HG03103 (cell line): ENCODE data around the gene GNAZ.
"Not testable (repeated sequence)": the region's sequence is repeated elsewhere in the genome, so short reads cannot be mapped to it uniquely, and the experiment has no call there.

Experiments
- ATAC-seq: cut with Tn5 transposase; IDR thresholded peaks from one replicate; pipeline ENCODE4 v1.9.1; 2021; ENCODE audit warnings: low read depth; ENCODE audit not compliant: unreplicated experiment

The GNAZ gene

DNA sequence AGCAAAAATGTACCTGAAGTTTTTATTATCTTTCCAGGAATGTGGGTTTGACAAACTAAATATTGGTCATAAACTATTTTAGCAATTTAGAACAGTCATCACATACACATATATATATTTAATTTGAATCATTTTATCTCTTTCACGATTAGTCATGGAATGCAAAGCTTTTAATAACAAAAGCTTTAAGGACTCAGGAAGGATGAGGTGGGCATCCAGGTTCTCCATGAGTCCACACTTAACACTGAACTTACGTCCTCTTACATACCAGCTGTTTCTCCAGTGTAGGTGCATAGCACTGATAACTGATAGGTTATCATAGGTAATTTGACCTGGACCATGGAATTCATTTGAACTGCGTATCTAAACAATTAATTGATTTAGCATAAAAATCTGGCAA is 28.1 kb upstream of the GNAZ start:
- ATAC-seq: no peak

DNA sequence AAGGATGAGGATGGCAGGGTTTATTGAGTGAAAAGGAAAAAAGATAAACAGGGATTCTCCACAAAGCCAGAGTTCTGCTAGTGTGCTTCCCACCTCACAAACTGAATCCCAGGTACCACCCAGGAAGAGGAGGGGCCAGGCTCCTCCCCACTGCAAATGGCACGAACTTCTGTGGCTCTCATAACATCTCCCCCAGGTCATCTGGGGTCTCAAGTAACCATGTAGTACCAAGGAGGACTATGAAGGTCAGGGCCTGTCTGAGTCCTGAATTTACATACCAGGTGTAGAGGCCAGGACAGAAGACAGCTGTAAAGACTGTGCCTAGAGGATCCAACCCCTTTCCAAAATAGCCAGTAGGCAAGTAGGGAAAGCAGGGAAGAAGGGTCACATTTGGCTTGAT is 25.7 kb upstream of the GNAZ start:
- ATAC-seq: no peak

DNA sequence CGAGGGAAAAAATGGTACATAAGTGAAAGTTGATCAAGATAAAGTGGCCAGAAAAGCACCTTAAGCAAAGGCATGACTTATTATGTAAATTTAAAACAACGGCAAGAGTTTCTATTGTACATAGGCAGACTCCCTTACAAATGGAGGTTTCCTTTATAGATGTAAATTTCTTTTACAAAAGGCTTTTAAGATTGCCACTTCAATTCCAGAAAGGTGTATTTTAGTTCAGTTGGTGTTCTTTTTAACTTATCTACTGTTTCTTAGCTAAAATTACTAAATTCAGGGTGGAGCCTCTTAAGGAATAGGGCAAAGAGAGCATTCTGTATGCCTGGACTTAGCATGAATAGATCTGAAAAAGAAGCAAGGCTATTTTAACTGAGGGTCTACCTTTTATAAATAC is 24.9 kb upstream of the GNAZ start:
- ATAC-seq: no peak

DNA sequence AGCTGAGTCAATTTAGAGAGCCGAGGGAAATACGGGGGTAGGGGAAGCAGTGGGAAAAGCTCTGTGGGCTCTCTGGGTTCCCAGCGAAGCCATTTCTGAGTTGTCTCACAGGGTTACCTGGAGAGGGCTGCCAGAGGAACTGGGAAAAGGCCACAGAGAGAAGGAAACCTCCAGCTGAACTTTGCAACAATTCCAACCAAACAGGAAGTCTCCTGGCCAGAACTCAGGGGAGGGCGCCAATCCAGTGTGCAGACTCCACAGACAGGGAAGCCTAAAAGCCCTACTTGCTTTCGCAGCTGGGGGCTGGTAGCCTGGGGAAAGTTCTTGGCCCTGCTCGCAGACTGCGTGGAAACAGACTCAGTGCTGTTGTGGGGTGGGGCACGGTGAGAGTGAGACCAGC is 23.1 kb upstream of the GNAZ start:
- no peak for ATAC-seq

DNA sequence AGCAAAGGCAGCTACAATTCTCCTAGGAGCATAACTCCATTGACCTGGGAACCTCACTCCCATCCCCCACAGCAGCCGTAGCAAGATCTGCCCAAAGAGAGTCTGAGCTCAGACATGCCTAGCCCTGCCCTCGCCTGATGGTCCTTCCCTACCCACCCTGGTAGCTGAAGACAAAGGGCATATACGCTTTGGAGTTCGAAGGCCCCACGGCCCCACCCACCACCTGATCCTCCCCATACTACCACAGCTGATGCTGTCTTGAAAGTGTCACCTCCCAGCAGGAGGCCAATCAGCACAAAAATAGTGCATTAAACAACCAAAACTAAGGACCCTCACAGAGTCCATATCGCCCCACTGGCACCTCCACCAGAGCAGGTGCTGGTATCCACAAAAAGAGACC is 22.6 kb upstream of the GNAZ start:
- no peak for ATAC-seq

DNA sequence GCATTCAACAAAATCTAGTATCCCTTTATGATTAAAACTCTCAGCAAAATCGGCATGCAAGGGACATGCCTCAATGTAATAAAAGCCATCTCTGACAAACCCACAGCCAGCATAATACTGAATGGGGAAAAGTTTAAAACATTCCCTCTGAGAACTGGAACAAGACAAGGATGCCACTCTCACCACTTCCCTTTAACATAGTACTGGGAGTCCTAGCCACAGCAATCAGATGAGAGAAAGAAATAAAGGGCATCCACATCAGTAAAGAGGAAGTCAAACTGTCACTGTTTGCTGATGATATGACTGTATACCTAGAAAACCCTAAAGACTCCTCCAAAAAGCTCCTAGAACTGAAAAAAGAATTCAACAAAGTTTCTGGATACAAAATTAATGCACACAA is 19.8 kb upstream of the GNAZ start:
- ATAC-seq: not testable (repeated sequence)

DNA sequence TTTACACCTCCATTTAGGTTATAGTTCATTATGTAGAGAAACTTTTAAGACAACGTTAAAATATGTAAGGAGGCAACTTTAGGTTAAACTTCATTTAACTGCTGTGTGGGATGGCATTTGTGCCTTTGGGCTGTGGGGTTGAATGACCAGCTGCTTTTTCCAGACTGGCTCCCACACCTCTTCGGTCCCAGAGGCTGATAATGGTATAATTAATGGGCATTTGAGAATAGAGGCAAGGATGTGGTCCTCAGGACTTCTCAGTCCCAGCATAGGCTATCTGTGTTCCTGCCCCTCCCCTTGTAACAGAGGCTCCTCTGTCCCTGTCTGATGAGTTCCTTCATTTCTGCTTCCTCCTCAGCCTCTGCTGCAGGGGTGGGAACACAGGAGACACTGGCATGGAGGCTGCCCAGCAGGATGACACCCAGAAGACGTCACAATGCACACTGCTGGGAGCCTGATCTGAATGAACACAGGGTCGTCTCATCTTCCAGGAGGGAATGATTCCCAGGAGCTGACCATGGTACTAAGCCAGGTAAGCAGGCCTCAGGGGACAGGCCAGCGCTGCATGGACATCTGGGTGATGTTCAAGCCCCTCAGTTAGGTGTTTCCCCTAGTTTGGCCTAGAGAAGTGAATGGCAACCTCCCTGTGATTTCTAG is 17.1 kb upstream of the GNAZ start:
- no peak for ATAC-seq

DNA sequence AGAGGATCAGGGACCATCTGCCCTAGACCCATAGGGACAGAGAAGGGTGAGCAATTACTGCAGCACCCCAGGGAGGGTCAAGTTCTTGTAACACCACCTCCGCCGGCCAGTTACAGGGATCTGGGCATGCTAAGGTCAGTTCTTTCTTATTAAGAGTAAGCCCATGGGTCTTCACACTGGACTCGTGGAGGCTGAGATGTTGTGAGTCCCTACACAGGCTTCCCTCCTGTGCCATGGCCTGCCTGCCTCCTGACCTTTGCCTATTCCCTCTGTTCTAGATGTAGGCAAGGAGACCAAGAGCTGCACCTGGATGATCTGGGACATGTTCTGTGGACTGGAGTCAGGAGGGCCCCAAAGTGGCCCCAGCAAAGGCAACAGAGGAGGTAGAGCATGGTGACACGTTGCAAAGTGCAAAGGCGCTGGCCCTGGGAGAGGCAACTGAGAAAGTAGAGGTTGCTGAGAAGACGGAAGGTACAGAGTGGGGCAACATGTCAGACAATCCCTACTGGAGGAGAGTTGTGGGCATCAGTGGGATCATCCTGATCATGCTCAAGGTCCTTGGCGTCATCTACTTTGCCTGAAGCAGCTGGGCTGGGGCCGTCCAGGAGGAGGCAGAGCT is 16.3 kb upstream of the GNAZ start:
- no peak for ATAC-seq

DNA sequence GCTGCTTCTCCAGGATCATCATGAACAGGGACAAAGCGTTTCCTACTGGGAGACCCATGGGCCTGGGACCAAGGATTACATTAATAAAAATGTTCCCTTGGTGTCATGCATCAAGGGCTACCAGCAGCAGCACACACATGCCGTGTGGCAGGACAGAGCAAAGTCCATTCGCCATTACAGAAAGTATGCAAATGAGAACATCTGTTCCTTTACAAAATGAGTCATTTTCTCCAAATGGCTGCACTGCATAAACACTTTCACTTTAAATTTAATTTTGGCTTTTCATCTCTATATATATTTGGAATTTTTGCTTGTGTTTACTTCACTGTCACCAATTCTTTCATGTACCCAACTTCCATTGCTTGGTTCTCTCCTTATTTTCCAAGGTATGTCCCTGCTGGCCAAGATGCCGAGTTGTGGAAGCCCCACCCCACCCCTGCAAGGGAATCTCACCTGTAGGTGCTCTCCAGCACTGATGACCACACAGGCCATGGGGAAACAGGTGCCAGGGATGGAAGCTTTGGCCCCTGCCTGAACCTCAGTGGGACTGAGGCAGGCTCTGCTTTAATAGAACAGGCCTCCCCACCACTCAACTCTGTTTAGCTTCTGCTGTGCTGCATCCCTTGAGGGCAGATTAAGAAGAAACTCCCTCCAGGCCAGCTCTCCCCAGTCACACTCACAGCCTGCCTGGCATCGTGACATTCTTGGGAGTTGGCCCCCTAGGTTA is 15.6 kb upstream of the GNAZ start:
- no peak for ATAC-seq

DNA sequence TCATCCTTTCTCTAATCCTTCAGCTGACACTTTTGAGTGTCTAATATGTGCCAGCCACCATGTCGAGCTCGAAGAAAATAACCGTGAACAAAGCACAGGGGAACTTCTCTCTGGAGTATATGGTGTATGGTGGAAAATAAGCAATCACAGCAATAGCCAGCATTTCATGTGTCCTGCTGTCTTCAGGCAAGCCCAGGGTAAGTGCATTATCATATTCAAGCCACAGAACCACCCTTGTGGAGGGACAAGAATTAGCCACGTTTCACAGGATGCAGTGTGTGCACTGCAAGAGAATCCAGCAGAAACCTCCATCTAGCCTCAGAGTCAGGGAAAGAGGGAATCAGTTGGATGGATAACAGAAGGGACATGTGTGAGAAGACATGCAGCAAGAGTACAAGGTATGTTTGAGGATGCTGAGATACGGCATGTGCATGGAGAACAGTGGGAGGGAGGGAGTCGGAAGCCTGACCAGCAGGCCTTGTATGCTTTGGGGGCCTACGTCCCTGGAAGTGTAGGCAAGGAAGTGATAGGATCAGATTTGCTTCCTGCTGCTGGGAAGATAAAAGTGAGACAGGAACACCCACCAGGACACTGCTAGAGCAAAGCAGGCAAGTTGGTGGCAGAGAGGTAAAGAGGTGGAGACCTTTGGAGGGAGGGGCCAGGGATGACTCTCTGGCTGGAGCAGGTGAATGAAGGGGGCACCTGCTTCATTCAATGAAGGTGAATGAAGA is 14.7 kb upstream of the GNAZ start:
- no peak for ATAC-seq

DNA sequence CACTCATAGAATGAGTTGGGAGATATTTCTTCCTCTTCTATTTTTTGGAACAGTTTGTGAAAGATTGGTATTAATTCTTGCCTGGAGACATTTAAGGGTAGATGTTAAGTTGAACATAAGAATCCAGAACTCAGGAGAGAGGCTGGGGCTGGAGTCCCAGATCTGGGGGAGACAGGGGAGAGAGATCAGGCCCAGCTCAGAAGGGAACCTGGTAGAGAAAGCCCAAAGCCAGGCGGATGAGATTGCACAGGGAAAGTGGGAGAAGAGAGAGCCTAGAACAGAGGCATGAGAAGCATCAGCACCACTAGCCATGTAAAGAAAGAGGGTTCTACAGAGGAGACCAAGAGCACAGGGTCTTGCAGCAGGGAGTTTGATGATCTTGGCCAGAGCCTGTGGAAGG is 13.0 kb upstream of the GNAZ start:
- no peak for ATAC-seq

DNA sequence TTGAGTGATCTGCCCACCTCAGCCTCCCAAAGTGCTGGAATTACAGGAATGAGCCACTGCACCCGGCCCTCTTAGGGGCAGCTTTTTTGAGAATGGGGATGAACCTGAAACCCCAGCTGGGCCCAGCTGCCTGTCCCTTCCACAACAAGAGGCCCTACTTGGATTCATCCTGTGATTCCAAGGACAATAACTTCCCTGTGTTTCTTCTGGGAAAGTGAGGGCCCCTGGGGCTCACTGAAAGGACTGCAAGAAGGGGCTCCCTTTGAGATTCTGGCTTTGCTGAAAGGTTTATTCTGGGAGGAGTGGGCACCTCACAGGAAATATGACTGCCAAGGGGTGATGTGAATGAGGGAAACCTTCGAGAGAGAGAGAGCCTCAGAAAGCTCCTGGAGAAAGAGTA is 12.3 kb upstream of the GNAZ start:
- no peak for ATAC-seq

DNA sequence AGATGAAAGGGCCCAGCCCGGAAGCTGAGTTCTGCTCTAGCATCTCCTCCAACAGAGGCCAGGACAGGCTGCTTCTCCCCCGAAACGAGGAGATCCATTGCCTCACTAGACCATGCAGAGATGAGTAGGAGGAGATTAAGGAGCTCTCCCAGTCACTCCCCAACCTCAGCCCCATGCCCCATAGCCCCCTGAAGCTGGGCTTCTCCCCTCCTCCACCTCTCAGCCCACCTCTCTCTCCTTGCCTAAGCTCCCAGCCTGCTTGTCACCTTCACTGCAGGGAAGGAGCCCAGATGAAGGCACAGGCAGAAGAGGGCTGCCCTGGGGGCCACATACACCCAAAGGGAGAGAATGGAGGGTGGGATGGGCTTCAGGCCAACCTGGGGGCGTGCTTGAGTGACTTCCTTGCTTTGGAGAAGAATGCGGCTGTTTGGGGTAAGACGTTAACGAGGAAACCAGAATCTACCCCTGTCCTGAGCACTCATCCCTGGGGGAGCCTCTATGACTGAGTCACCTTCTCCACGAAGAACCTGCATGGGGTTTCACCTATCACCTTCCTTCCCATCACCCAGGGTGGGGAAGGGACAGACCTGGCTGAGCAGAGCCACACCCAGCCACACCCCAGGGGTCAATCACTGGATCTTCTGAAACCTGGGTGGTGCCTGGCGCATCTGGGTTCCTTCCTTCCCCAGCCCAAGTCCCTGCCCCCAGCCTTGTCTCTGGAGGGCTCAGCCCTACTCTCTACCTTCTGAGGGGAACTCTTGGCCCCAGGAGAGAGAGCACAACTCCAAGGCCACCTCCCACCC is 11.6 kb upstream of the GNAZ start:
- no peak for ATAC-seq

DNA sequence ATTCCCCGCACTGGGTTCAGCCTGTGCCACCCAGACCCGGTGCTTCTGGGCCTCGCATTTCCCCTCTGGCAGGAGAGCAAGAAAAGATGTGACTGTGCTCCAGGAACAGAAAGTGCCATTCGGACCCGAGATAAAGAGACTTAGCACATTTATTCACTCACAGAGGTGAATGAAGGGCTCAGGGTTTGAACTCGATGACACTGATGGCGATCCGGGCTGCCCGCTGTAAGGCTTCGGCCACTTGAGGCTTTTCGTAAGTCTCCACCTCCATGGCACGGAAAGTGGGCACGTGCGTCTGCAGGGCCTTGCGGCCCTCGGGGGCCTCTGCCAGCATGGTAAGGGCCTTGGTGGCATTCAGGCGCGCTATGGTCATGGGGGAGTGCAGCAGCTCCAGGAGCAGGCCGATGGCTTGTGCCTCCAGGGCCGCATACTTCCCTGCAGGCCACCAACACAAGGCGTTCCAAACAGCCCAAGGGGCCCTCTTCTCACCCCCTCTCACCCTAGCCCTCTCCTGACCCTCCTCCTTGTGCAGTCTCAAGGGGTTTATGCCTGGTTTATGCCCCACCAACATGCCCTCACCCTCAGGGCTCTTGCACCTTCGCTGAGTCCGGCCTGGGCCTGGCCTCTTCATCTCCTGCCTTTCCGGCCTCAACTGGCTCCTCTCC is 10.9 kb upstream of the GNAZ start:
- no peak for ATAC-seq

DNA sequence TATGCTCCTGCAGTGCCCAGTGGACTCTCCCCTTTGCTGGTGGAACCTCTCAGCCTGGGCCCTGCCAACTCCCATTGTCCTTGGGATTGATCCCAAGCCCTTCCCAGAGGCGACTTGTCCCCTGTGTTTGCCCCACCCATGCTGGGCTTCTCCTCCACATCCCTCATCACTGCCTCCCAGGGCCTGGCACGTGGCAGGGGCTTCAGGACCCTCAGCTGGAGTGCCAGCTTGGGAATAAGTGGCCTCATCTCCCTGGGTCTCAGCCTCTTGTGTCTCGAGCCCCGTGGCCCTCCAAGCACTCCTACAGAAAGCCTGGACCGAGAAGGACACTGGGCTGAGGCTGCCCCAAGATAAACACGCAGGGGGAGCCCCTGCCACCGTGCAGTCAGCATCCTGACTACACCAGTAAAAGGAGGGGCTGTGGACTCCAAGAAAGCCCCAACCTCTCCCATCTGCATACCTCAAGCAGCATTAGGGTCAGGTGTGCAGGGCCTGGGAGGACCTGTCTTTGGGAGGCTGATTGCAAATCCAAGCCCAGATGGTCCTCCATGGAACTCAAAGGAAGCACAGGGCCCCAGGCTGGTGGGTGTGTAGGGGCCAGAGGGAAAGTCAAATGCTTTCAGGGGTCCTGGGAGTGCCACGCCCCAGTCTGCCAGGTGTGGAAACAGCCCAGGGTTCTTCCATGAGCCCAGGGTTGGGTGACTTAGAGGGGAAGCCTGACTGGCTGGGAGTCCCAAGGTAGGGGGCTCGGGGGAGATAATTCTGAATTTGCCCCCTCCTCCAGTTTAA is 9.5 kb upstream of the GNAZ start:
- no peak for ATAC-seq

DNA sequence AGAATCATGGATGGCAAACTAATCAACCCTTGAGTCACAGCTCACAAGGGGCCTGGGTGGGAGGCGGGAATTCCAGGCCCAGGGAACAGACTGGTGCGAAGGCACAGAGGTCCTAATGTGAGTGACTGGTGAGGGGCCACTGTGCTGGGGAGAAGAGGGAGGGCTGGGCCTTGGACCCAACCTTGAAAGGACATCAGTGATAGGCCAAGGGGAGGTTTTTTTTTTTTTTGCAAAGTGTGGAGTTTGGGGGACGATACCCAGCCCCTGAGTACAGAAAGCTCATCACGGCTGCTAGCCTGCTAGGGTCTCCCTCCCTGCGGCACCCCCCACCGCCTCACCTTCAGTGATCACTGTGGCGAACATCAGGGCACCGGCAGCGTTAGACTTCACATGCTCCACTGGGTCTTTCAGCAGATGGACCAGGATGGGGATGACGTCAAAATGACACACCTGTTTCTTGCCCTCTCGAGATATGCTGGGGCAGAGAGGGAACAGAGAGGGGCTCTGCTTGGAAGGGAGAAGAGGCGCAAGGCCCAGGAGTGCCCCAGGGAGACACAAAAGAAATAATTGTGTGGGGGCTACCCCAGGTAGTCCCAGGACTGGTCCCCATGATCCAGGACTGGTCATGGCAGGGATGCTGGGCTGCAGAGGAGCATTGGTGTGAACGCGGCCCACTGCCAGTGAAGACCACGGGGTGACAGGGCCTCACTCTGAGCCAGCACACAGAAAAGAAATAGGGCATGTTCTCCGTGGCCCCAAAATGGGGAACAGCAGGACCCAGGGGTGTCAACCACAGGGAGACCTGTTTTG is 8.6 kb upstream of the GNAZ start:
- no peak for ATAC-seq

DNA sequence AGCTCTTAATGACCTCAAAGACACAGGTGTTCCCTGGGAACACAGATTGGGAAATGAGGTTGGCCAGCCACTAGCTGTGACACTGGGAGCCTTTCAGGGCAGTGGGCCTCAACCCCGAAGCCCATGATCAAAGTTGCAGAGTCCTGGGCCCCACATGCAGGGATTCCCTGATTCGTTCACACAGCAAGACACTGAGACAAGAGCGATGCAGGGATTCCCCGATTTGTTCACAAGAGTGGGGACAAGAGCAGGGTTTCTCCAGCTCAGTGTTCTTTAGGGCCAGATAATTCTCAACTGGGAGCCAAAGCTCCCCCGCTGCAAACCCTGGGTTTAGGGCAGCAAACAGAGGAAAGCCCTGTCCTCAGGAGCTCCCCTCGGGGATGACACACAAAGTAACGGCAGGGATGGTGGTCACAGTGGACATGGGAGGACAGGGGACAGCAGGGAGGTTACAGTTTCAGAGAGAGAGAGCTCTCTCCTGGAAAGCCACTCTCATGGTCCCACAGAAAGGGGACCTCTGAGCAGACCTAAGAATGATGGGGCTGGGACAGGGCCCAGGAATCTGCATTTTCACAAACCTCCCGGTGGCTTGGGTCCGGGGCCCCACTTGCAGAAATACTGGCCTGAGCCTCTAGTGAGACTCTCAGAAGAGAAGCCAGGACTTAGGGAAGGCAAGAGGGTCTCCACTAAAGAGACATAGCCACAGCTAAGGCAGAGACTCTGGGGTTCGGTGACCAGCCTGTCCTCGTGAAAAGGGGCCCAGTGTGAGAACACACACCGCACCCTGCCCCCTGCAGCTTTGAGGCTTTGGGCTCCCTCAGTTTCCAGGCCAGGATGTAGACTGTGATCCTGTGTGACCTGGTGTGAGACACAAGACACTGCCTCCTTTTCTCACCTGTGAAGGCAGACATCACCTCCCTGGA is 7.4 kb upstream of the GNAZ start:
- ATAC-seq: no peak
